ENCODE results near the gene PDE6B. TPM values are rescaled to one million over a fixed set of nuclear protein-coding genes. Genes with fewer than 3 reads are reported as not detected.

The PDE6B gene
- total RNA-seq, 1 experiment from 2014 or later, result not detected

DNA sequence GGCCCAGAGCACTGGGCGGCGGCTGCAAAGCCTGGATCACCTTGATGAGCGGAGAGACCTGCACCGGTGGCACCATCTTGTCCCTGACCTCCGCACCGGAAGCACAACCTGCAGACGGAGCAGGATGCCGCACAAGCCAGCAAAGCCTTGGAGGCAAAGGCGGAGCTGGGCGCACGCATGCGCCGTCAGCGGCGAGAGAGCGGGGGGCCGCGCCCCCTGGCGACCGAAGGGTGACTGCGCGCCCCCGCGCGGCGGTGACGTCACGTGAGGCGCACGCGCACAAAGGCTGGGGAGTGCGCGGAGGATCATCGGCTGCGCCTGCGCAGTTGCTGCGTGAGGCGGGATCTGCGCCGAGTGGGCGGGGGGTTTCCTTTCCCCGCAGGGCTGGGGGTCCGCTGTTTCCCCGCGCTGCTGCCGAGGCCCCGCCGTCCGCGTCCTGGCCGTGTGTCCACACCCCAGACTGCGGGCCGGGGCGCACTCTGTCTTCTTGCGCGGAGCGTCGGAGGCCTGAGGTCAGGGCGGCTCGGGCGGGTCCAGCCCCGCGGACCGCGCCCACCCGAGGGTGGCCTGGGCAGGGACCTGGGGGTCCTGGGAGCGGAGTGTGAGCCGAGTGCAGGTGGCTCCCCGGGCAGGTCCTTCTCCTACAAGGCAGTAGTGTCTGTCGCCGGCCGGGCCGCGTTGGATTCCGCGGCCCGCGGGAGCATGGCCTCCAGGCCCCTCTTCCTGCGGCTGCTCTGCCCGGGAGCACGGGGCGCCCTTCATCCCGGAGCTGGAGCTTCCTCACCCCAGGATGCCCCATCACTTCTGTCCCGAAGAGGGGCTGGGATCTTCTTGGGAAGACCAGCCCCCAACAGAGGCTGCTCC, 49.0 kb downstream of the PDE6B start, which contains the start of the genes ATP5ME and MYL5:
Gene ATP5ME (minus strand): TSS at position 105 of the 864 bp plus-strand sequence. CDS start 29 bp downstream, at position 76.
Gene MYL5 (plus strand): TSS at position 371 of the 864 bp plus-strand sequence. CDS start 3,485 bp downstream, outside the sequence.
- in situ Hi-C loops (cut with HindIII; ENCODE audit: low pct_unique_long_range_greater_than_20kb, low sequenced_read_pairs), result no loop called here
- peak; percentile 94 for DNase-seq (ENCODE audit: low read depth, low spot score)

DNA sequence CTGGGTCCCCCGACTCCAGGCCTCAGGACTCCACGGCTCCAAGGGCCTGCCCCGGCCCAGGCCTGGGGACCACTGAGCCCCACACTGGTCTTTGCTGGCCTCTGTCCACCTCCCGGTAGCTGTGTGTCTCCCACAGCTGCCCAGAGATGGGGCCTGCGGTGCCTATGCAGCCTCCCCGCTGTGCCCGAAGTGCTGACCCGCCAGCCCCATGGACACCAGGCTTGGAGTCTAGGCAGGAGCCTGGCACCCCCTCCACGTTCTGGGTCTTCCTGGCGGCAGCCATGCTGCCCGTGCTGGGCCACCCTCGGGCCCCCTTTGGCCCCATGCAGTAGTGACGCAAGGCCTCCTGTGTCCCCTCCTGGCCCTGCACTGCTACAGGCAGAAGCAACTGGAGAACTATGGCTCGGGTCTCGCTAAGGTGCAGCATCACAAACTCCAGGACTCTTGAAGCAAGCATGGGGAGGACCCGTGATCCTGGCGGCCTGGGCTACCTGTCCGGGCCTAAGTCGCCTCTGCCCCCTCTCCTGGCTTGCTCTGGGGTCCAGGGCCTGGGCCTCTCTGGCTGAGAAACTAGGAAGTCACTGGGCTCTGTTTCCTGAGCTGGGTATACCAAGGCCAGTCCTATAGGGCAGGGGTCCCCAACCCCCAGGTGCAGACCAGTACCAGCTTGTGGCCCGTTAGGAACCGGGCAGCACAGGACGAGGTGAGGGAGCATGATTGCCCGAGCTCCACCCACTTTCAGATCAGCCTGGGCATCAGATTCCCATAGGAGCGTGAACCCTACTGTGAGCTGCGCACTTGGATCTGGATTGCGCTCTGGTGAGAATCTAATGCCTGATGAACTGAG, 49.9 kb downstream of the PDE6B start:
- in situ Hi-C loops (cut with HindIII; ENCODE audit: low pct_unique_long_range_greater_than_20kb, low sequenced_read_pairs), result no loop called here
- no peak for DNase-seq (ENCODE audit: low read depth, low spot score)

DNA sequence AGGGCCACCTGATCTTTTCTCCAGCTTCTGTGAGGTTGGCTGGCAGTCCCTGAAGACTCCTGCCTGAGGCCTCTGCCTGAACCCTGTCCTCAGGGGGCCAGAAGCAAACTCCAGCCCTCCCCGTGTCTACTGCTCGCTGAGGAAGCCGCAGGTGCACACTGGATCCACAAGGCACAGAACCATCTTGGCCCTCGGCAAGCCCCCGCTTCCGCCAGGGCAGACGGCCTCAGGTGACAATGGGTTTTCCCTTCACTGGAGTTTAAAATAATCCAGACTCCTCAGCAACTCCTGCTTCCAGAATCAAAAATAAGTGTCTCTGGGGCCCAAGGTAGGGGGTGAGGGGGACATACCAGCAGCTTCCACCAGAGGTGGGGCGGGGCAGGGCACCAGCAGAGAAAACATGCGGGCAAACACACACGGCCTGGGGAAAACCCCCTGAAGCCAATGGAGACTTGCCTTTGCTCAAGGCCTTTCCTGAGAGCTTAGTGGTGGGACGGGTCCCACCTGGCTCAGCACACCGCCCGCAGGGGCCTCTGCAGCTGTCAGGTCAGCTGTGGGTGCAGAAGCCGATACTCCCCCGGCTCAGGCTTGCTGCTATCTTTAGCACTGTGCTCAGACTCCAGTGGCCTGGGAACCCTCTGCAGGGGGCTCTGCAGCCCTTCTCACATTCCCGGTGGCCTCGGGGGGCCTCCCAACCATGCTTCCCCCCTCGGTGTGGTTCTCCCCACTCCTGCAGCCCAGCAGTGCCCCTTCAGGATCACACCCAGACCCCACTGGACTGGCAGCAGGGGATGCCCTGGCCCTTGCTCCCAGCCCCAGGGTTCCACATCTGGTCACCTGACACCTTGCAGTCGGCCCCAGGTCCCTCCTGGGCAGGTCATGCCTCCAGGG, 50.9 kb downstream of the PDE6B start:
- no peak for DNase-seq (ENCODE audit: low read depth, low spot score)
- in situ Hi-C loops (cut with HindIII; ENCODE audit: low pct_unique_long_range_greater_than_20kb, low sequenced_read_pairs), result no loop called here

DNA sequence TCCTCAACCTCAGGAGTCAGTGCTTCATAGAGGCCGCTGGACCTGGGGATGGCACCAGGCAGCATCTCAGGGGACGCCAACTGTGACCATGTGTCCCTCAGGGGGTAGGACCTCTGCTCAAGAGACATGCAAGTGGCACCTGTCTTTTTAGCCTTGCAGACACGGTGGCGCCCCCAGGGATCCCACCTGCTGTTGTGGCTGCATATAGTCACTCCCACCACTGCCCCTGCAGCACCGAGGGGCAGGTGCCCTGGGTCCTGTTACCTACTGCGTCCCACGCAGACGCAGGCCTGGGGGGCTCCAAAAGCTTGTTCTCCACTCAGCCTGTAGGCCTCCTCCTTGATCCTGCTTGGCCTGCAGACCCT, 51.5 kb downstream of the PDE6B start:
- in situ Hi-C loops (cut with HindIII; ENCODE audit: low pct_unique_long_range_greater_than_20kb, low sequenced_read_pairs), result no loop called here

DNA sequence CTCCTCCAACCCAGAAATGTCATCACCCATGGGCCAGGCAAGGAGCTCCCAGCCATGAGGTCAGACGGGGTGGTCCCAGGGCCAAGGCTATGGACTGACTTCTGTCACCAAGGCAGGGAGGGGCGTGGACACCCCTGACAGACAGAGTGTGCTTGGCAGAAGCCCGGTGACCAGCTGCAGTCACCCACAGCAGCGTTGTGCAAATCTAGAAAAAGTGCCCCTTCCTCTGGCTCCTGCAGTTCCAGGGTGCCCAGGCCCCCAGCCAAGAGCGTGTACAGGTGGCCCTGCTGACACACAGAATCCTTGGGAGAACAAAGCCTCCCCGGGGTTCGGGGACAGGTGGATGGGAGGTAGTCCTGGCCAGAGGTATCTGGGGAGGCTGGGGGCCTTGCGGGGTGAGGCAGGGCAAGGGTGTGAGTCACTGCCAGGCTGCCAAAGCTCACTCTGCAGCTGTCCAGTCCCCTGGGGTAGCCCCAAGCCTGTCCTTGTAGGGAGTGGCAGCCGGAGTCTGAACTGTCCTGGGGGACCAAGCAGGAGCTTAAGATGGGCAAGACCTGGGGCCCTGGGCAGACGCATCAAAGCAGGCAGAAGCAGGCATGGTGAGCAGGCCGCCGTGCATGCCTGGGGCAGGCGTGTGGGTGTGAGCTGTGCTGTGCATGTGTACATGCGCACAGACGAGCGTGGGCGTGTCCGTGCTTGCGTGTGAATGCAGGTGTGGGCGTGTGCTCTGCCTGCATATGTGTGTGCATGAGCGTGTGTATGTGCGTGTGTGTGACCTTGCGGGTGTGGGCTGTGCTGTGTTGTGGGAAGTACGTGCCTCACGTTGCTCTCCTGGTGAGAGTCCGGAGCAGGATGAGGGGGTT, 52.3 kb downstream of the PDE6B start:
- DNase-seq (ENCODE audit: low read depth, low spot score), result no peak
- in situ Hi-C loops (cut with HindIII; ENCODE audit: low pct_unique_long_range_greater_than_20kb, low sequenced_read_pairs), result no loop called here

More for the DNA sequence above, 51.5 kb downstream of the PDE6B start:
- no peak for DNase-seq (ENCODE audit: low read depth, low spot score)

DNA sequence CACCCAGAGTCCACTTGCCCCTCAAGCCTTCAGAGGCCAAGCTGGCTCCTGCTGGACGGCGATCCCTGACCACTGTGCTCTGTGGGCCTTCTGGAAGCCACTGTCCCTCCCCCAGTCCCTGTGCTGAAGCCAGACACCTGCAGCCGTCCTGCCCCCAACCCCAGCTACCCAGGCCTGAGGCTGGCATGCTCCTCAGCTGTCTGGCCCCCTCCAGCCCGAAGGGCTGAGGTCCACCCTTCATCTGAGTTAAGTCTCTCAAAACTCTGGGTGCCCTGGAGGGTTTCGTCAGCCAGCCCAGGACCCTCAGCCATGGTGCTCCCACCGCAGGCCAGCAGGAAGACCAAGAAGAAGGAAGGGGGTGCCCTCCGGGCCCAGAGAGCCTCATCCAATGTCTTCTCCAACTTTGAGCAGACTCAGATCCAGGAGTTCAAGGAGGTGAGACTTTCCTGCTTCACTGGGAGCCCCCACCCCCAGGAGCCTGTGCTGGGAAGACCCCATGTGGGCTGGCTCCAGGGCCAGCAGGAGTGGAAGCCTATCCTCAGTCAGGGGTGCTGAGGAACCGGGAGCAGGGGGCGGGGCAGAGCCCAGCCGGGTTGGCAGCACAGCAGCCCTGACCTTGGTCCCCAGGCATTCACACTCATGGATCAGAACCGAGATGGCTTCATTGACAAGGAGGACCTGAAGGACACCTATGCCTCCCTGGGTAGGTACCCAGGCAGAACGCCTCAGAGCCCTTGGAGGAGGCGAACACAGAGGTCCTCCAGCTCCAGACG, 53.1 kb downstream of the PDE6B start:
- no peak for DNase-seq (ENCODE audit: low read depth, low spot score)
- in situ Hi-C loops (cut with HindIII; ENCODE audit: low pct_unique_long_range_greater_than_20kb, low sequenced_read_pairs), result no loop called here

DNA sequence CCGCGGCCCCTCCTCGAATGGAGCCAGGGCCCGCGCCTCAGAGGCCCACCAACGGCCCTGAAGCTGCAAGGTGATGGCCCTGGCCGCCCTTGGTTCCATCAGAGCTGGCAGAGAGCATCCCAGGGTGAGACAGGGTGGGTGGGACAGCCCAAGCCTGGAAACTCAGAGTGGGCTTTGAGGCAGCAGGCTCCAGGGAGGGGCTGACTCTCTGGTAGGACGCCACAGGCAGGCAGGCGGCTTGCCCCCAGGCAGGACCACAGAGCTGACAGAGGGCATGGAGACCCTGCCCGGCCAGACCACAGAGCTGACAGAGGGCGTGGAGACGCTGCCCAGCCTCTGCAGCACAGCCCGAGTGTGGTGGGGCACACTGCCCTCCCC, 53.7 kb downstream of the PDE6B start:
- in situ Hi-C loops (cut with HindIII; ENCODE audit: low pct_unique_long_range_greater_than_20kb, low sequenced_read_pairs), result no loop called here
- no peak for DNase-seq (ENCODE audit: low read depth, low spot score)

DNA sequence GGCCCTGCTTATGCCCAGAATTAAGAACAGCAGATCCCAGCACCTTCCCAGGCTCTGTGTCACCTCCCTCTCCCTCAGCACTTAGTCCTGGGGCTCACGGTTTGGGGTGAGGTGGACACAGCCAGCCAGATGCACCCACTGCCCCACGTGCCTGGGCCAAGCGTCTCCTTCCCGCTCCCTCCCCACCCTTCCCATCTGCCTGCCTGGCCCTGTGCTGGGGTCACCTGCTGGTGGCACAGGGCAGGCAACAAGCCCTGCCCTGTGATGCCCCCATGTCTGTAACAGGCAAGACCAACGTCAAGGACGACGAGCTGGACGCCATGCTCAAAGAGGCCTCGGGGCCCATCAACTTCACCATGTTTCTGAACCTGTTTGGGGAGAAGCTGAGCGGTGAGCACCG, 54.3 kb downstream of the PDE6B start:
- in situ Hi-C loops (cut with HindIII; ENCODE audit: low pct_unique_long_range_greater_than_20kb, low sequenced_read_pairs), result no loop called here
- DNase-seq (ENCODE audit: low read depth, low spot score), result no peak

DNA sequence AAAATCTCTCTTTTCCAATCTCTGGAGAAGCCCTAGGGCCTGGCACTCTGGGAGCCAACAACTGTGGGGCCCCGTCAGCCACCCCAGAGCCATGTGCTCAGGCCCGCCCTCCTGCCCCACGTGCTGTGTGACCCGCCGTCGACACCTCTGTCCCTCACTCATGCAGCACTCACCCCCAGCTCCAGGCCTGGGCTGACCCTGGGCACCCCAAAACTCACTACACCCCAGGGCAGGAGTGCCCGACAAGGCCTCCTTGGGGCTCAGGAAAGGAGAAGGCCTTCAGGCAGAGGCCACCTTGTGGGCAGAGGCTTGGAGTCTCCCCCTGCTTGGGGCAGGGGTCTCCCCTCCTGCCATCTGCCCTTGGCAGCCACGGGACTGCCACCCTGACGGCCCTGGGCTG, 54.7 kb downstream of the PDE6B start:
- DNase-seq (ENCODE audit: low read depth, low spot score), result no peak
- in situ Hi-C loops (cut with HindIII; ENCODE audit: low pct_unique_long_range_greater_than_20kb, low sequenced_read_pairs), result no loop called here

DNA sequence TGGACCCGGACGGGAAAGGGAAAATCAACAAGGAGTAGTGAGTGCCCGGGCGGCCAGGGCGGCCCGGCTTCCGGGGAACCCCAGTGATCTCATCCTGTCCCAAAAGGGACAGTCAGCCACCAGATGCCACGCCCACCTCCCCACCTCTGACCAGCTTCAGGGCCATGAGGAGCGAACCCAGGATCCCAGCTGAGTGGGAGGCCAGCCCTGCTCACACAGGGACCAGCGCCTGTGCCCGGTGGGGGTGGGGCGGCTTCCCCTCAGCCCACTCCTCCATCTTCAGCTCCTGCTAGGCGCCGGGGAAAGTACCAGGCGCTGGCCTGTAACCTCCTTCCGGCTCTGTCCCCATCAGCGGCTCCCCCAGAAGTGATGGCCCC, 55.2 kb downstream of the PDE6B start:
- in situ Hi-C loops (cut with HindIII; ENCODE audit: low pct_unique_long_range_greater_than_20kb, low sequenced_read_pairs), result no loop called here
- DNase-seq (ENCODE audit: low read depth, low spot score), result no peak

DNA sequence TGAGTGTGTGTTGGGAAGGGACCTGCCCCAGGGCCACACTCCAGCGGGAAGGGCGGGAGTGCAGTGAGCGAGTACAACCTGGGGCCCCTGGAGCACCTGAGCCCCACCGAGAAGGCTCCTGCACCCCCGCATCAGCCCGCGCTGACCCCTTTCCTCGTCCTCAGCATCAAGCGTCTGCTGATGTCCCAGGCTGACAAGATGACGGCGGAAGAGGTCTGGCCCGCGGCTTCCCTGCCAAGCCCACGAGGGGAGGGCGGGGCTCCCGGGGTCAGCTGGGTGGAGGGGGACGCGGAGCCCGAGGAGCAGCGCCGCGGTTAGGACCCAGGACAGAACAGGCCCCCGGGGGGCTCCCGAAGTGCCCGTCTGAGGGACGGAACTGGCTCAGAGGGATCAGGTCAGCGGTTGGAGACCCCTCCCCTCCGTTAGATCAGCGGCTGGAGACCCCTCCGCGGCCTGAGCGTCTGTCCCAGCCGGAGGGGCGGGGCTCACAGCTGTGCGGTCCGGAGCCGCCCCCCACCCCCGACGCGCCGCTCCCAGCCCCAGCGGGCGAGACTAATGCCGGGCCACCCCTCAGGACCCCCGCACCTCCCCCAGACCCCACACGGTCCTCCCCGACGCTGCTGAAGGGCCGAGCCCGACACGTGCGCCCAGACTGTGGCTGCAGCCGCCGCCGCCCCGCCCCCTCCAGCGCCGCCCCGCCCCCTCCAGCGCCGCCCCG, 55.7 kb downstream of the PDE6B start:
- DNase-seq (ENCODE audit: low read depth, low spot score), result peak; percentile 38
- in situ Hi-C loops (cut with HindIII; ENCODE audit: low pct_unique_long_range_greater_than_20kb, low sequenced_read_pairs), result no loop called here

DNA sequence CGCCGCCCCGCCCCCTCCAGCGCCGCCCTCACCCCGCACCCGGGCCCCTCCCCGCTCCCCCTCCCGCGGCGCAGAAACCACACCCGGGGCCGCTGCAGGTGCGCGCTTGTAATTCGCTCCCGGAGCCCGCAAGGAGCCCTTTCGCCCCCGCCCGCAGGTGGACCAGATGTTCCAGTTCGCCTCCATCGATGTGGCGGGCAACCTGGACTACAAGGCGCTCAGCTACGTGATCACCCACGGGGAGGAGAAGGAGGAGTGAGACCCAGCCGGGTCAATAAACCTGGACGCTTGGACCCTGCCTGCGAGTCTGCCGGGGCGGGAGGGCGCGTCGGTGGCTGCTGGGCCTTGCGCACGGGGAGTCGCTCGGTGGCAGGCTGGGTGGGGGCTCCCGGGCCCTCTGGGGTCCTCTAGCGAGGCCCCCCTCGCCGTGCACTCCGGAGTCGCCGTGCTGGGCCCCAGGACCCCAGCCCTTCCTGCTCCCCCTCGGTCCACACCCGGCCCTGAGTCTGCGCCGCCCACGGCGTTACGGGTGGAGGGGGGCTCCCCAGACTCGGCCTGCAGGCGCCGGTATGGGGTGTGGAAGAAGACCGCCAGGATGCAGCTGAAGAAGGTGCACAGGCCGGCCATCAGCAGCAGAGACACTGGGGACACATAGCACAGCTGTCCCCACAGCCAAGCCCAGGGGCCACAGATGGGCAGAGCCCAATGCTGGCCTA, 56.5 kb downstream of the PDE6B start:
- in situ Hi-C loops (cut with HindIII; ENCODE audit: low pct_unique_long_range_greater_than_20kb, low sequenced_read_pairs), result no loop called here
- DNase-seq (ENCODE audit: low read depth, low spot score), result no peak

DNA sequence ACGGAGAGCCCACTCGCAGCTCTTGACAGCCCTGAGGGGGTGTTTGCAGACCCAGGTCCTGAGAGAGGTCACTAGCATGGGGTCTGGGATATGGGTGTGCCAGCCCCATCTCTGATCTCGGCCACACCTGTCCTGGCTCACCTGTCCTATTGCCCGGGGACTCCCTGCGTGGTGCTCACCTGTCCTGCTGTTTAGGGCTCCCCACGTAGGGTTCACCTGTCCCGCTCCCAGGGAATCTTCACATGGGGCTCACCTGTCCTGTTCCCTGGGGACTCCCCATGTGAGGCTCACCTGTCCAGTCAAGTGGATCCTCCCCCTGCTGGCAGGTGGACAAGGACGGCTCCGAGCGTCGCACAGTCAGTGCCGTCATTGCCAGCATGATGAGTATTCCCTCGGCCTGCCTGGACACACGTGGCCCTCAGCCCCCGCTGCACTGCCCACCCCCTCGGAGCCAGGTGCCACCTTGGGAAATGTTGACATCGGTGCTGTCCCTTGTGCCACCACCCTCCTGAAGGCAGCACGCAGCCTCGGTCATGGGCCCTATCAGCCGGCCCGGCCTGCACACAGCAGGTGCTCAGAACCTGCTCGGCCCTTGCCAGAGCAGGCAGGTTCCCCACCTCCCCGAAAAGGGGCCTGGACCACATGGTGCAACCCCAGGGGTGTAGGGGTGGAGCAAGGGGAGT, 57.3 kb downstream of the PDE6B start:
- DNase-seq (ENCODE audit: low read depth, low spot score), result no peak

DNA sequence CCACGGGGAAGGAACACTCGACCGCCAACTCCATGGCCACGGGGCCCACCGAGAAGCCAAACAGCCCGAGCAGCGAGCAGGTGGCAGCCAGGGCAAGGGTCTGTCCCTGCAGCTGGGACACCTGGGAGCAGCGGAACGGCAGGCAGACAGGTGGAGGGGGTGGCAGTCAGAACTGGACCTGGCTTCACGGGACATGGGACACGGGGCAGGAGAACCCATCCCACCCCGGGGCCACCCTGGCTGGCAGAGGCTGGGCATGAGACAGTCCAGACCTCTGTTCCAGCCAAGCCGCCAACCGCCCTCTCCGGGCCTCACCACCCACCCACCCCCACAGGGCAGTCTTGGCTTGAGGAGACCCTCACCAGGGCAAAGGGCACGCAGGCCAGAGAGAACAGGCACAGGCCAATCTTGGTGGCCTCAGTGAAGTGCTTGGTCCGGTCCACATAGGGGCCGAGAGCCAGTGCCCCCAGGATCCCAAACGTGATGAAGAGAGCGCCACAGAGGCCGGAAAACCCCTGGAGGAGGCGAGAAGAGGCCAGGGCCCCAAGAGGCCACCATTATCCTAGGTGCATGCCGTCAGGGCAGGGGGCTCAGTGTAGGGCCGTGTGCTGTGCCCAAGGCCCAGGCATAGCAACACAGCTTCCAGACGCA, 58.0 kb downstream of the PDE6B start:
- DNase-seq (ENCODE audit: low read depth, low spot score), result no peak

More for the DNA sequence above, 57.3 kb downstream of the PDE6B start:
- in situ Hi-C loops (cut with HindIII; ENCODE audit: low pct_unique_long_range_greater_than_20kb, low sequenced_read_pairs), result no loop called here

More for the DNA sequence above, 58.0 kb downstream of the PDE6B start:
- in situ Hi-C loops (cut with HindIII; ENCODE audit: low pct_unique_long_range_greater_than_20kb, low sequenced_read_pairs), result no loop called here

Data from SK-MEL-5 (cell line).